Neural progenitor cell (in vitro differentiated cells): ENCODE data around the gene CILP. TPM values are rescaled to one million over a fixed set of nuclear protein-coding genes. Genes with fewer than 3 reads are reported as not detected.

Source experiments
- DNase-seq: peaks from one replicate; pipeline ENCODE4 v3.0.0-alpha.2; 2016; ENCODE audit warnings: low spot score
- H2AFZ ChIP-seq: fragments of 200-600 bp; sonication (generic); replicated peaks from 2 replicates; pipeline ENCODE4 v1.6.1; 2016; ENCODE audit warnings: antibody characterized with exemption
- H3F3A ChIP-seq: fragments of 200-600 bp; sonication (generic); 2 replicates; pipeline ENCODE4 v1.6.1; 2016; ENCODE audit warnings: antibody characterized with exemption, low read depth
- H3K27ac ChIP-seq: fragments of 200-600 bp; sonication (generic); 2 replicates; pipeline ENCODE4 v1.5.1; 2016; ENCODE audit warnings: mild to moderate bottlenecking
- H3K27me3 ChIP-seq: fragments of 200-600 bp; sonication (generic); 2 replicates; pipeline ENCODE4 v1.6.1; 2016; ENCODE audit warnings: mild to moderate bottlenecking, moderate library complexity
- H3K36me3 ChIP-seq: fragments of 200-600 bp; sonication (generic); 2 replicates; pipeline ENCODE4 v1.5.1; 2016
- H3K4me1 ChIP-seq: fragments of 200-600 bp; sonication (generic); 2 replicates; pipeline ENCODE4 v1.6.1; 2016; ENCODE audit warnings: mixed run types
- H3K4me2 ChIP-seq: fragments of 200-600 bp; sonication (generic); 2 replicates; pipeline ENCODE4 v1.6.1; 2016
- H3K4me3 ChIP-seq: fragments of 200-600 bp; sonication (generic); 2 replicates; pipeline ENCODE4 v1.5.1; 2016
- H3K79me2 ChIP-seq: fragments of 200-600 bp; sonication (generic); 2 replicates; pipeline ENCODE4 v1.6.1; 2016; ENCODE audit warnings: low read depth
- H3K9ac ChIP-seq: fragments of 200-600 bp; sonication (generic); 2 replicates; pipeline ENCODE4 v1.6.1; 2016
- H3K9me3 ChIP-seq: fragments of 200-600 bp; sonication (generic); 2 replicates; pipeline ENCODE4 v1.5.1; 2016; ENCODE audit warnings: low read depth
- H4K20me1 ChIP-seq: fragments of 200-600 bp; sonication (generic); 2 replicates; pipeline ENCODE4 v1.6.1; 2016; ENCODE audit warnings: low read depth
- H3K27ac Mint-ChIP-seq: 3 replicates; pipeline ENCODE4 v1.8.0; 2021; ENCODE audit warnings: mixed read lengths
- H3K27me3 Mint-ChIP-seq: 2 replicates; pipeline ENCODE4 v1.8.0; 2022; ENCODE audit warnings: low read depth, mild to moderate bottlenecking, inconsistent platforms, moderate library complexity, mixed read lengths; ENCODE audit not compliant: insufficient read depth
- H3K36me3 Mint-ChIP-seq: 3 replicates; pipeline ENCODE4 v1.8.0; 2021; ENCODE audit warnings: mixed read lengths
- H3K4me1 Mint-ChIP-seq: 3 replicates; pipeline ENCODE4 v1.8.0; 2021; ENCODE audit warnings: mixed read lengths
- H3K4me3 Mint-ChIP-seq: 3 replicates; pipeline ENCODE4 v1.8.0; 2021; ENCODE audit warnings: mild to moderate bottlenecking, moderate library complexity, mixed read lengths
- H3K9me3 Mint-ChIP-seq: 3 replicates; pipeline ENCODE4 v1.8.0; 2020; ENCODE audit warnings: mixed read lengths
- EZH2 ChIP-seq: fragments of 200-600 bp; sonication (generic); IDR thresholded peaks from 2 replicates; pipeline ENCODE4 v1.6.1; 2017; ENCODE audit warnings: antibody characterized with exemption, mild to moderate bottlenecking, moderate library complexity
- EZH2phosphoT487 ChIP-seq: fragments of 200-600 bp; sonication (generic); IDR thresholded peaks from 2 replicates; pipeline ENCODE4 v1.6.1; 2017; ENCODE audit warnings: antibody characterized with exemption
- small RNA-seq: library from RNA; depleted of rRNA; stranded (forward); fragments of <200 nt; gene quantifications from one replicate; pipeline ENCODE3, GENCODE V24; 2015
- total RNA-seq: library from RNA; depleted of rRNA; stranded (reverse); fragments of >200 nt; gene quantifications from 2 replicates; pipeline ENCODE4 v1.2.3, GENCODE V29; 2015; ENCODE audit warnings: low replicate concordance
- TF ChIP-seq, protein P1 (sequence below): fragments of 200-600 bp; sonication (generic); IDR thresholded peaks from 2 replicates; pipeline ENCODE4 v1.5.1; 2017; ENCODE audit warnings: antibody characterized with exemption, mild to moderate bottlenecking

CILP gene
- total RNA-seq, 1 donor from 2014 or later: not detected

DNA sequence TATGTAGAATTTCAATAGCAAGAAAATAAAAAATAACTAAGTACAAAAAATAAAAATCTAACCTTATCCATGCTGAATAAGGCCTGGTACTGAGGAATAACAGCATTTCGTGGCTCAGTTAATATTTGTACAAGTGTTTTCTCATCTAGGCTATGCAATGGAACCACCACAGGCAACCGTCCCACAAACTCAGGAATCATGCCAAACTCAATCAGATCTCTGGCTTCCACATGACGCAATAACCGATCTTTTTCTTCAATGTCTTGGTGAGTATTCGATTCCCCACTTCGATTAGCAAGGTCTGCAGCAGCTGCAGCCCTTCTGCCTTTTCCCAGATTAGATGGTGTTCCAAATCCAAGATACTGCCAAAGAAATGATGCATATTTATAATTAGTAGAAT lies 56.6 kb downstream of the CILP start:
- Histone ChIP-seq H3K4me2 (no peak overlapping the region), H3K27me3 (no peaks in the 10 kb centered on the region), H3F3A (no peaks in the 10 kb centered on the region), H3K4me3 (no peak overlapping the region), H3K36me3 (peaks cover 33% of the 10 kb centered on the region), H3K27ac (no peak overlapping the region), H3K9me3 (no peaks in the 10 kb centered on the region), H3K79me2 (no peaks in the 10 kb centered on the region), H3K4me1 (no peaks in the 10 kb centered on the region), H2AFZ (no peak overlapping the region), H4K20me1 (no peaks in the 10 kb centered on the region), H3K9ac (no peak overlapping the region)
- no peaks in the 10 kb centered on the region for H3K9me3 Mint-ChIP-seq
- no peak overlapping the region for H3K27ac Mint-ChIP-seq
- no peaks in the 10 kb centered on the region for H3K27me3 Mint-ChIP-seq
- no peak overlapping the region for H3K4me3 Mint-ChIP-seq
- no peaks in the 10 kb centered on the region for H3K4me1 Mint-ChIP-seq
- peaks cover 17% of the 10 kb centered on the region for H3K36me3 Mint-ChIP-seq
- TF ChIP-seq EZH2: no peak
- TF ChIP-seq EZH2phosphoT487: no peak
- TF ChIP-seq, protein P1, sequence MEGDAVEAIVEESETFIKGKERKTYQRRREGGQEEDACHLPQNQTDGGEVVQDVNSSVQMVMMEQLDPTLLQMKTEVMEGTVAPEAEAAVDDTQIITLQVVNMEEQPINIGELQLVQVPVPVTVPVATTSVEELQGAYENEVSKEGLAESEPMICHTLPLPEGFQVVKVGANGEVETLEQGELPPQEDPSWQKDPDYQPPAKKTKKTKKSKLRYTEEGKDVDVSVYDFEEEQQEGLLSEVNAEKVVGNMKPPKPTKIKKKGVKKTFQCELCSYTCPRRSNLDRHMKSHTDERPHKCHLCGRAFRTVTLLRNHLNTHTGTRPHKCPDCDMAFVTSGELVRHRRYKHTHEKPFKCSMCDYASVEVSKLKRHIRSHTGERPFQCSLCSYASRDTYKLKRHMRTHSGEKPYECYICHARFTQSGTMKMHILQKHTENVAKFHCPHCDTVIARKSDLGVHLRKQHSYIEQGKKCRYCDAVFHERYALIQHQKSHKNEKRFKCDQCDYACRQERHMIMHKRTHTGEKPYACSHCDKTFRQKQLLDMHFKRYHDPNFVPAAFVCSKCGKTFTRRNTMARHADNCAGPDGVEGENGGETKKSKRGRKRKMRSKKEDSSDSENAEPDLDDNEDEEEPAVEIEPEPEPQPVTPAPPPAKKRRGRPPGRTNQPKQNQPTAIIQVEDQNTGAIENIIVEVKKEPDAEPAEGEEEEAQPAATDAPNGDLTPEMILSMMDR: no peak
- no peak for DNase-seq

DNA sequence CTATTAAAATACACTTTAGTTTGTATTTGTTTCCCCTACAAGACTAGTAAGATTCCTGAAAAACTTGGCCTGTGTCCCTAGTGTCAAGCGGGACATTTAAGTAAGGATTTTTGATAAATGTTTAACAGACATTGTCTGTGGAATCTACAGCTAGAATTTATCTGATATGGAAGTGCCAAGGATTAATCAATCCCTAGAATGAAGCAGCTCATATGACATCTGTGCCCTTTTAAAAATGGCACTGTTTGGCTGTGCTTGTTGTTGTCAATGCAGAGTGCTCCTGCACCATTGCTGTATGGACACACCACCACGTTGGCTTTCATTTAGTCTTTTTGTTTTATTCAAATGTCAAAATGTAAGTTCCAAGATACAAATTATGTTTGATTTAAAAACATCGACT lies 63.4 kb downstream of the CILP start:
- Histone ChIP-seq H3K9ac (no peak overlapping the region), H3K27ac (no peak overlapping the region), H3K4me3 (no peak overlapping the region), H3K4me1 (no peaks in the 10 kb centered on the region), H3K4me2 (no peak overlapping the region), H2AFZ (no peak overlapping the region), H3K36me3 (peaks cover 10% of the 10 kb centered on the region), H3K79me2 (no peaks in the 10 kb centered on the region), H3K9me3 (no peaks in the 10 kb centered on the region), H4K20me1 (no peaks in the 10 kb centered on the region), H3K27me3 (no peaks in the 10 kb centered on the region), H3F3A (peaks cover 6% of the 10 kb centered on the region)
- Mint-ChIP-seq H3K4me1 (no peaks in the 10 kb centered on the region), H3K9me3 (no peaks in the 10 kb centered on the region), H3K4me3 (no peak overlapping the region), H3K27ac (no peak overlapping the region), H3K36me3 (peaks cover 5% of the 10 kb centered on the region), H3K27me3 (peaks cover 2% of the 10 kb centered on the region)
- DNase-seq: no peak
- TF ChIP-seq, protein P1: no peak
- no peak for TF ChIP-seq EZH2phosphoT487
- TF ChIP-seq EZH2: no peak

DNA sequence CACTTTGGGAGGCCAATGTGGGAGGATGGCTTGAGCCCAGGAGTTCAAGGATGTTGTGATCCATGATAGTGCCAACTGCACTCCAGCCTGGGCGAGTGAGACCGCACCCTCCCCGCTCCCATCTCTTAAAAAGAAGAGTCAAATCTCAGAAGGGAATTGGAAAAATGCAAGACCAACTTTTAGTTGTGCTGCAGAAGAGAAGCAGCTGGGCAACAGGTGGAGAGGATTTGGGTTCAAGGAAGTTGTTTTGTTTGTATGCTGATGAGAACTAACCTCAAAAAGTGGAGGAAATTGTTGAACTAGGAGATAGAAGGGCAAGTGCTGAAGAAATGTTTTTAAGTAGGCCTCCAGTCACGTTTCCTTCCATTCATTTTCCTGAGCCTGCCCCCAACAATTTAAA lies 64.8 kb downstream of the CILP start:
- Histone ChIP-seq H3K27me3 (no peaks in the 10 kb centered on the region), H3K79me2 (no peaks in the 10 kb centered on the region), H4K20me1 (no peaks in the 10 kb centered on the region), H3K4me2 (no peak overlapping the region), H2AFZ (no peak overlapping the region), H3K4me1 (no peaks in the 10 kb centered on the region), H3K4me3 (no peak overlapping the region), H3K27ac (no peak overlapping the region), H3K36me3 (peaks cover 8% of the 10 kb centered on the region), H3F3A (peaks cover 6% of the 10 kb centered on the region), H3K9ac (no peak overlapping the region), H3K9me3 (no peaks in the 10 kb centered on the region)
- peaks cover 2% of the 10 kb centered on the region for H3K27me3 Mint-ChIP-seq
- no peak overlapping the region for H3K4me3 Mint-ChIP-seq
- H3K36me3 Mint-ChIP-seq: peaks cover 1% of the 10 kb centered on the region
- no peak overlapping the region for H3K27ac Mint-ChIP-seq
- TF ChIP-seq EZH2phosphoT487 (no peak), EZH2 (no peak)
- TF ChIP-seq, protein P1: no peak
- H3K4me1 Mint-ChIP-seq: no peaks in the 10 kb centered on the region
- H3K9me3 Mint-ChIP-seq: no peaks in the 10 kb centered on the region
- no peak for DNase-seq

Small RNA genes lying within 50 kb of the gene (small RNA-seq; reads per million reads assigned to genes)
- not detected for gene AC068213.1
- not detected for gene RNU6-686P

Other genes with a start within 250 kb of the CILP start
- 84.4 and 109 TPM in 2 replicates for gene SPG21, start 221.6 kb downstream of the CILP start, total RNA-seq
- 22.2 and 30.3 TPM in 2 replicates for gene MTFMT, start 181.8 kb downstream of the CILP start, total RNA-seq
- not detected in 2 replicates for gene SLC51B, start 166.1 kb downstream of the CILP start, total RNA-seq
- 5.8 and 7.7 TPM in 2 replicates for gene RASL12, start 143.5 kb downstream of the CILP start, total RNA-seq
- not detected in 2 replicates for gene KBTBD13, start 134.7 kb downstream of the CILP start, total RNA-seq
- gene UBAP1L, start 96.3 kb downstream of the CILP start, total RNA-seq: 0.39 and 1.1 TPM in 2 replicates
- gene PDCD7, start 77.7 kb downstream of the CILP start, total RNA-seq: 24.7 and 26.2 TPM in 2 replicates
- gene CLPX, start 26.1 kb downstream of the CILP start, total RNA-seq: 31.5 and 72.6 TPM in 2 replicates
- gene PARP16, start 75.4 kb upstream of the CILP start, total RNA-seq: 5.7 and 9.4 TPM in 2 replicates
- not detected in 2 replicates for gene RNU5A-1, start 84.6 kb upstream of the CILP start, total RNA-seq
- gene RNU5B-1, start 93.2 kb upstream of the CILP start, total RNA-seq: not detected in 2 replicates
- 15.8 and 29.4 TPM in 2 replicates for gene IGDCC3, start 166.5 kb upstream of the CILP start, total RNA-seq
- 13.0 and 17.7 TPM in 2 replicates for gene IGDCC4, start 211.5 kb upstream of the CILP start, total RNA-seq